Measurements from ENCODE around the gene PILRB.
"Not testable (repeated sequence)": the region's sequence is repeated elsewhere in the genome, so short reads cannot be mapped to it uniquely, and the experiment has no call there.

PILRB gene

GRCh38 chr7:100373870-100374598 is 16.1 kb downstream of the PILRB start:
- not testable (repeated sequence) for DNase-seq (ENCODE audit: insufficient read length, low spot score); FAIRE-seq

- FAIRE-seq (no peak), DNase-seq (ENCODE audit: insufficient read length, low spot score) (no peak)
These were observed 16.7 kb downstream of the PILRB start for GRCh38 chr7:100374601-100375000.

- FAIRE-seq (no peak), DNase-seq (ENCODE audit: insufficient read length, low spot score) (no peak)
These were observed 18.1 kb downstream of the PILRB start for GRCh38 chr7:100376066-100376465.

- FAIRE-seq (no peak), DNase-seq (ENCODE audit: insufficient read length, low spot score) (no peak)
These were observed 20.3 kb downstream of the PILRB start for GRCh38 chr7:100378114-100378755.

- no peak for FAIRE-seq
- no peak for DNase-seq (ENCODE audit: insufficient read length, low spot score)
These were observed 22.3 kb downstream of the PILRB start for GRCh38 chr7:100380196-100380595.

GRCh38 chr7:100381531-100382233 is 23.8 kb downstream of the PILRB start:
- not testable (repeated sequence) for FAIRE-seq; DNase-seq (ENCODE audit: insufficient read length, low spot score)

- FAIRE-seq; DNase-seq (ENCODE audit: insufficient read length, low spot score): not testable (repeated sequence)
These were observed 24.4 kb downstream of the PILRB start for GRCh38 chr7:100382234-100382853.

- DNase-seq (ENCODE audit: insufficient read length, low spot score) (no peak), FAIRE-seq (no peak)
These were observed 26.8 kb downstream of the PILRB start for GRCh38 chr7:100384628-100385294.

- no peak for FAIRE-seq
- DNase-seq (ENCODE audit: insufficient read length, low spot score) = no peak
These were observed 29.0 kb downstream of the PILRB start for GRCh38 chr7:100386940-100387339.

- FAIRE-seq = no peak
- DNase-seq (ENCODE audit: insufficient read length, low spot score) = no peak
These were observed 29.8 kb downstream of the PILRB start for GRCh38 chr7:100387695-100388094.

- FAIRE-seq = no peak
- no peak for DNase-seq (ENCODE audit: insufficient read length, low spot score)
These were observed 31.6 kb downstream of the PILRB start for GRCh38 chr7:100389437-100390088.

GRCh38 chr7:100390286-100391009 is 32.5 kb downstream of the PILRB start:
- FAIRE-seq (no peak), DNase-seq (ENCODE audit: insufficient read length, low spot score) (no peak)

- DNase-seq (ENCODE audit: insufficient read length, low spot score) (no peak), FAIRE-seq (no peak)
These were observed 35.5 kb downstream of the PILRB start for GRCh38 chr7:100393233-100393905.

GRCh38 chr7:100394077-100394476 is 36.2 kb downstream of the PILRB start:
- no peak for DNase-seq (ENCODE audit: insufficient read length, low spot score)
- FAIRE-seq = no peak

- FAIRE-seq (no peak), DNase-seq (ENCODE audit: insufficient read length, low spot score) (no peak)
These were observed 38.6 kb downstream of the PILRB start for GRCh38 chr7:100396421-100396982.

GRCh38 chr7:100397315-100398081 is 39.6 kb downstream of the PILRB start:
- no peak for DNase-seq (ENCODE audit: insufficient read length, low spot score)
- FAIRE-seq = no peak

- FAIRE-seq = no peak
- DNase-seq (ENCODE audit: insufficient read length, low spot score) = no peak
These were observed 40.3 kb downstream of the PILRB start for GRCh38 chr7:100398239-100398638.

- FAIRE-seq (no peak), DNase-seq (ENCODE audit: insufficient read length, low spot score) (no peak)
These were observed 42.1 kb downstream of the PILRB start for GRCh38 chr7:100400041-100400440.

Measured in HTR-8/SVneo (cell line).